GM19468 (cell line): ENCODE measurements around the gene SORCS2.
"Not testable (repeated sequence)": the region's sequence is repeated elsewhere in the genome, so short reads cannot be mapped to it uniquely, and the experiment has no call there.

Experiments
- ATAC-seq: cut with Tn5 transposase; IDR thresholded peaks from one replicate; pipeline ENCODE4 v1.9.1; 2021; ENCODE audit warnings: mild to moderate bottlenecking, moderate library complexity, moderate number of reproducible peaks; ENCODE audit not compliant: unreplicated experiment; ENCODE audit errors: extremely low read depth

SORCS2 gene

DNA sequence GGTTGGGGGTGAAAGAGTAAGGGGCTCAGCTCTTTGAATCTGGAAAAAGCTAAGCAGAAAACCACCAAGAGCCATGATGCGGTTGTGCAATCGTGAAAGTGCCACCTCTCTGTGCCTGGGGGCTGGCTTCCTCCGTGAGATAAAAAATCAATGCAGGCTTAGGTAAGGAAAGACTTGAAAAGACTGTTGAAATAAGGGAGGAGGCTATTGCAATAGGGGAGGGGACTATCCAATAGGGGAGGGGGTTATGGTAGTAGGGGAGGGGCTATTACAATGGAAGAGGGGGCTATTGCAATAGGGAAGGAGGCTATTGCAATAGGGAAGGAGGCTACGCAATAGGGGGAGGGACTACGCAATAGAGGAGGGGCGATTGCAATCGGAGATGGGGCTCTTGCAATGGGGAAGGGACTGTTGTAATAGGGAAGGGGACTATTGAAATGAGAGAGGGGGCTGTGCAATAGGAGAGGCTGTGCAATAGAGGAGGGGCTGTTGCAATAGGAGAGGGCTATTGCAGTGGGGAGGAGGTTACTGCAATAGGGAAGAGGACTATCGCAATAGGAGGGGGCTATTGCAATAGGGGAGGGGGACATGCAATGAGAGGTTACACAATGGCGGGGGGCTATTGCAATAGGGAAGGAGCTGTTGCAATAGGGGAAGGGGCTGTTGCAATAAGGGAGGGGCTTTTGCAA, 404.7 kb downstream of the SORCS2 start:
- no peak for ATAC-seq

DNA sequence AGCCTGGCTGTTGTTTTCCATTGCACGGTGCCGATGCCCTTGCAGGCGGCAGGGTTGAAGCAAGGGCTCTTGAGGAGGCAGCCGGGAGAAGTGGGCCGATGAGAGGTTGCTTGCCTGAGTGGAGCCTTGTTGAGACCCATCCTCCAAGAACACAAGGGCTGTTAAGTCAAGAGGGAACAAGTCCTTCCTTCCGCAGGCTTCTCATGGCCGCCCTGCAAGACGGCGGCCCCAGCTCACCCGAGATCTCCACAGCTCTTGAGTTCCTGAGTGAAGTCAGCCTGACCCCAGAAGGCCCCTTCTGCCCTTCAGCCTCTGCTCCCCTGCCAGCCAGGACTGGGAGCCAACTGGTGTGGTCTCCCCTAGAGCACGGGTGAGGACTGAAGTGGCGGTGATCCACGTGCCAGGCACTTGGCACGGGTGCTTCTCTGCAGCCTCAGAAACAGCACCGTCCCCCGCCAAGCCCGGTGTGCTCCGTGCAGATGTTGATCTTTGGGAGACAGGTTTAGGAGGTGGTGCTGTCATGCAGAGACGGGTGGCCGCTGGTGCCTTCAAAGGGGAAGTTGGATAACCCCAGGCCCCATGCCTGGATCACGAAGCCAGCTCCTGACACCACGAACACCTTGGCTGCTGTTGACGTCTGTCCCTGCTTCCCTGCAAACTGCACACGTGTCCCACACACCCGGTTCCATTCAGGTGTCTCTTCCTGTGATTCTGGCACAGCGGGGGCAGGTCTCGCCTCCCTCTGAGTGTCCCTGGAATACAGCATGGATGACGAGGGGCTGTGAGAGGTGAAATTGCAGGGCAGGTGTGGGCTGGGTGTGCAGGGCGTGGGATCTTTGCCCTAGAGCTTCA, 406.8 kb downstream of the SORCS2 start:
- no peak for ATAC-seq

DNA sequence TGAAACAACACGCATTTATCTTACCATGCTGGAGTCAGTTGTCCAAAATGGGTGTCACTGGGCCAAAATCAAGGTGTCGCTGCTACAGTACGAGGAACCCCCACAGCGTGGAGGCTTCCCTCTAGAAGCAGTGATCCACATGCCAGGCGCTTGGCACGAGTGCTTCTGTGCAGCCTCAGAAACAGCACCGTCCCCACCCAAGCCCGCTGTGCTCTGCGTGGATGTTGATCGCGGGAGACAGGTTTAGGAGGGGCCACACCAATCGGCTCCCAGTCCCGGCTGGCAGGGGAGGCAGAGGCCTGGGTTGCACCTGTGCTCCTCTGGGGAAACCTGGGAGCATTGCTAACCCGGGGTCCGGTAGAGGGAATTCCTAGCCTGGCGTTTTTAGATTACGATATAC, 407.9 kb downstream of the SORCS2 start:
- ATAC-seq, result no peak

DNA sequence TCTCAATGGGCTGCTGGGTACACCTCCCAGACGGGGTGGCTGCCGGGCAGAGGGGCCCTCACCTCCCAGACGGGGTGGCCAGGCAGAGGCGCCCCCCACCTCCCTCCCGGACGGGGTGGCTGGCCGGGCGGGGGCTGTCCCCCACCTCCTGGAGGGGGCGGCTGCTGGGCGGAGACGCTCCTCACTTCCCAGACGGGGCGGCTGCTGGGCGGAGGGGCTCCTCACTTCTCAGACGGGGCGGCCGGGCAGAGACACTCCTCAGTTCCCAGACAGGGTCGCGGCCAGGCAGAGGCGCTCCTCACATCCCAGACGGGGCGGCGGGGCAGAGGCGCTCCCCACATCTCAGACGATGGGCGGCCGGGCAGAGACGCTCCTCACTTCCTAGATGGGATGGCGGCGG, 409.8 kb downstream of the SORCS2 start:
- not testable (repeated sequence) for ATAC-seq

DNA sequence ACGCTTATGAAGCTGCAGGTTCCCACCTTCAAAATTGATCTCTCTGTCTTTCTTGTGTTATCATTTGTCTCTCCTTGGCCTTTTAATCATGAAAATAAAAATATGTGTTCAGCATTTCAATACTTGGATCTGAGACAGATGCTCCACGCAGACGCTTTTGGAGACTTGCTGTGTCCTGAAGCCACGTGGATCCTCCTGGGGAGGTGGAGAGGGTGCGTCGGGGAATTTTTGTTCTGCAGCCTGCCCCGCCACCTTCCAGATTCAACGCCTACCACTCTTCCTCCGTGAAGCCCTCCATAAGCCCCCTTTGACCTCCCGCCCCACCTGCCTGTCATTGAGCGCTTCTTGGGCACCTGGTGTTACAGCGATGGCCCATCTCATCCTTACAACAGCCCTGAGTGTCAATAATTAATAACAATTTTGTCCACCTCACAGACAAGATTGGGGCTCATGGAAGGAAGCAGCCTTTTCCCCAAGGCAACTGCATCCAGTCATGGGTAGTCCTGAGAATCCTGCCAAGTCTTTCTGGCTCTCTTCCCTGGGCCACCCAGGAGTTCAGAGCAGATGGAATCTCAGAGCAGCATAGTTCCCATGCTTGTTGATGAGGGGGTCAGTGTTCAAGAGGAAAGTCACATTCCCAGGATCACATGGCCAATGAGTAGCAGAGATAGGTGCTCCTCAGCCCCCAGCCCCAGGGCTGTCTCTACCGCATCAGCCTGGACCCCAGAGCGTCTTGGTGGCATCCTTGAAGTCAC, 415.0 kb downstream of the SORCS2 start:
- no peak for ATAC-seq

DNA sequence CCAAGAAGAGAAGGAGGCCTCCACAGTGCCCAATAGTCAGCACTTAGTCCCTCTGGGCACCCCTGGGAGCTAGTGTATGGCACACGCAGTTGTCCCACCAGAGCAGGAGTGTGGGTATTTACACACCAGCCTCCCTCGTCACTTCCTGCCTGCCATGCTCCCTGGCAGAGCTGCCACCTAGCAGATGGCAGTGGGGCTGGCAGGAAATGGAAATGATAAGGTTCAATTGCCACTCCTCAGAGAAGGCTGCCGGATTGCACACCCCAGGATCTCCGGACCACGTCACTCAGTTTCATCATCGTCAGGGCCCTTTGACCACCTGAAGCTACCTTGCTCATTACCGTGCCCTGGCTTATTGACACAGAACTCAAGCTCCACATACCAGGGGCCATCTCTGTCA, 415.7 kb downstream of the SORCS2 start:
- ATAC-seq, result no peak

DNA sequence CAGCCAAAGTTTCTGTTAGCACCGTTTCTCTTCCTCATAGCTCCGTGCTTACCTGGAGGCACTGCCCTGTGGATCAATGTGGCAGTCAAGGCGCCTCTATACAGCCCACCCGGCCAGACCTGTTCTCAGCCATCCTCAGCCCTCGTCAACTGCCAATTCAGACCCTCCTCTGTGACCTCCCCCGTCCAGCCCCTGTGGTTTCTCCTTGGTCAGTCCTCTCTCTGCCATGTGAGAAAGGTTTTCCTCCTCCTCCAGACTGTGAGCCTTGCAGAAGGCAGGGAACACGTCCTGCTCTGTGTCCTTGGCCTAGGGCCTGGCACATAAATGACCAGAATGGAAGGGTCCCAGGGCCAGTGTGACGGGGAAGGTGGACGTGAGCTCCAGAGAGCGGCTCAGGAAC, 417.0 kb downstream of the SORCS2 start:
- no peak for ATAC-seq

DNA sequence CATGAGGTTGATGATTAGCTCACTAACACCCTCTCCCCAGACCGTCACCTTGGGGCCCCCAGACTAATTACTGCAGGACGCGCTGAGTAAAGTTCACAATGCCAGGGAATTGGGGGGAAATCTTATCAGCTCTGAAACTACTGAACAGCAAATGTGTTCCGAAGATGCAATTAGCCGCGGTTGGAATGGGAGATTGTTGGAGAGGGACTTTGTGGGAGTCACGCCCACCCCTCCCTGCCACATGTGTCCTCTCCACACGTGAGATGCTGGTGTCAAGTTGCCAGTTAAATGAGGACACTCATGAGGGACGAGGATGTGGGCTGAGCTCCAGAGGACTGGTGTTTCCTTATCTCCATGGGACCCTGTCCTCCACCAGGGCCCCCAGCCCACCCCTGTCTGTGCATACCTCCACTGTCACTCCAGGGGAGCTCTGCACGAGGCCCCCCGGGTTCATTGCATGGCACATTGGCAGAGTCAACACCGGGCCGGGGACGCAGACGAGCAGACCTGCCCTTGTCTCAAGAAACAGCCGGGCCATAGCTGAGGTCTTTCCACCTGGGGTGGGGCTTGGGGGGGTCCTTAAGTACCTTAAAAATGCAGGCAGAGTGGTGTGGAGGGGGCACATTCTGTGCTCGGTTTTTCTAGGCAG, 417.8 kb downstream of the SORCS2 start:
- no peak for ATAC-seq

DNA sequence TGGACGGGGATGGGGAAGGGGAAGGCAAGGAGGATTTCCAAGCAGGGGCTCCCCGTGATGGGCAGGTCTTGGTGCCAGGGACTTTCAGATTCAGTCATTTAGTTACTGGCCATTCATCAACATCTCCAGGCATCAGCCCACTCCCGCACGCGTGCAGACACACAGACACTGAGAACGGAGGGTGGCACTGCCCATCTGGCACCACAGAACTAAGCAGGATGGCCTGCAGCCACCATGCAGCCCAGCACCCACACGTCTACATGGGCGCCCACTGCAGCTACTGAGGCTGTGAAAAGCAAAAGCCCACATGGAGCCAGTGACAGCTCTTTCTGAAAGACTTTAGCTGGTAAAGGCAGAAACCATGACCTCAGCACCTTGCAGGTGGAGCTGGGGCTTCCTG, 418.5 kb downstream of the SORCS2 start:
- ATAC-seq, result no peak

DNA sequence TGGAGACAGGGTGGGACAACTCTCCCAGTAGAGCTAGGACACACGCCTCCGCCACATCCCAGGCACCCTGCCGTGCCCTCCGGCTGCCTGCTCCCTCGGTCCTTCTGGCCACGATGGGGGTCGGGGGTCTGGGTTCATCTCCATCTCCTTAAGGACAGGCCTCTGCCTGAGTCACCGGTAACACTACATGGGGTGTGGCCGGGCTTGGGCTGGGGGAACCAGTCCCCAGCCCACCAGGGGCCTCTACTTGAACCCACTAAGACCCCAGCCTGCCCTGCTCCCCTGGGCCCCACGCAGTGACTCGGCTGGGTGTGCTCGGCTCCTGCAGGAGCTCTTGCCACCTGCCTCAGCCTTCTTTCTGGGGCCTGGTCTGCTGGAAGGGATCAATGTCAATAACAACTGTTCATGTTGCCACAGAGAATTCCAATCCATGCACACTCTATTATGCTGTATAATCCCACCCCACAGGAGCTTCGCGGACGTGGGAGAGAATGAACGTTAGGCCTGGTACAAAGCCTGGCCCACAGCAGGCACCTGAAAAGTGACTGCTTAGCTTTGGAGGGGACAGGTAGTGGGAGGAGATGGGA, 420.1 kb downstream of the SORCS2 start:
- ATAC-seq, result no peak

DNA sequence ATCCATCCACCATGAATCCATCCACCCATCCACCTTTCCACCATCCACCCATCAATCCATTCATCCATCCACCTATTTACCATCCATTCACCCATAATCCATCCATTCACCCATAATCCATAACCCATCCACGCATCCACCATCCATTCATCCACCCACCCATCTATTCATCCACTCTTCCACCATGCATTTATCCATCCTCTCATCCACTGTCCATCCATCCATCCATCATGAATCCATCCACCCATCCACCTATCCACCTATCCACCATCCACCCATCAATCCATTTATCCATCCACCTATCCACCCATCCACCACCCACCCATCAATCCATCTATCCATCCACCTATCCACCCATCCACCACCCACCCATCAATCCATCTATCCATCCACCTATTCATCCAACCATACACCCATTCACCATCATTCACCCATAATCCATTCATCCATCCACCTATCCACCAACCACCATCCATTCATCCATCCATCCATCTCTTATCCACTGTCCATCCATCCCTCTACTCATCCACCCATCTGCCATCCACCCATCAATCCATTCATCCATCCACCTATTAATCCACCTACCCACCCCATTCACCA, 422.1 kb downstream of the SORCS2 start:
- ATAC-seq, result no peak

DNA sequence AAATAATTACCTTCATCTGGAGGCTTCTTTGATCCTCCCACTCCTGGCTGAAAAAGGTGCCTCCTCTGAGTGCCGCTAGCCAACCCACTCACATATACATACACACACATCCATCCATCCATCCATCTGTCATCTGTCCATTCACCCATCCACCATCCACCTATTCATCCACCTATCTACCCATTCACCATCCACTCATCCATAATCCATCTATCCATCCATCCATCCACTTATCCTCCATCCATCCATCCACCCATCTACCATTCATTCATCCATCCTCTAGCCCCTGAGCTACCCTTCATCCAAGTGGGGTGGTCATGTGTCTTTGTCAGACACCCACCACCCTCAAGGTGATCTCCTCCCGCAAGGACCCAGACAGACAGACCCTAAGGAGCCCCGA, 423.9 kb downstream of the SORCS2 start:
- ATAC-seq, result no peak

DNA sequence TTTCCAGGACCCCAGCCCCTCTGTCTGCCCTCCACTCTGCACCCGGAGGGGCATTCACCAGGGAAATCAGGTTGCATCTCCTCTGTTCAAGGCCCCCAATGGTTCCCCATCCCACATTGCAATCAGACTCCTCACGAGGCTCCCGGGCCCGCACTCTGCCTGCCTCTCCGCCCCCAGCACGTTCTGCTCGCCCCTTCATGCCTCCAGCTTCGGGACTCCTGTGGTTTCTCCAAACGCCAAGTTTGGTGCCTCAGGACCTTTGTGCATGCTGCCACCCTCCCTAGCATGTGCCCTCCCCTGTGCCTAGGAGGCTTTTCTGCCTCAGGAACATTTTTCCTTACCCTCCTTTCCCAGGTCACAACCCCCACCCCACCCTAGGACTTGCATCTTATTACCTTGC, 426.0 kb downstream of the SORCS2 start:
- no peak for ATAC-seq

DNA sequence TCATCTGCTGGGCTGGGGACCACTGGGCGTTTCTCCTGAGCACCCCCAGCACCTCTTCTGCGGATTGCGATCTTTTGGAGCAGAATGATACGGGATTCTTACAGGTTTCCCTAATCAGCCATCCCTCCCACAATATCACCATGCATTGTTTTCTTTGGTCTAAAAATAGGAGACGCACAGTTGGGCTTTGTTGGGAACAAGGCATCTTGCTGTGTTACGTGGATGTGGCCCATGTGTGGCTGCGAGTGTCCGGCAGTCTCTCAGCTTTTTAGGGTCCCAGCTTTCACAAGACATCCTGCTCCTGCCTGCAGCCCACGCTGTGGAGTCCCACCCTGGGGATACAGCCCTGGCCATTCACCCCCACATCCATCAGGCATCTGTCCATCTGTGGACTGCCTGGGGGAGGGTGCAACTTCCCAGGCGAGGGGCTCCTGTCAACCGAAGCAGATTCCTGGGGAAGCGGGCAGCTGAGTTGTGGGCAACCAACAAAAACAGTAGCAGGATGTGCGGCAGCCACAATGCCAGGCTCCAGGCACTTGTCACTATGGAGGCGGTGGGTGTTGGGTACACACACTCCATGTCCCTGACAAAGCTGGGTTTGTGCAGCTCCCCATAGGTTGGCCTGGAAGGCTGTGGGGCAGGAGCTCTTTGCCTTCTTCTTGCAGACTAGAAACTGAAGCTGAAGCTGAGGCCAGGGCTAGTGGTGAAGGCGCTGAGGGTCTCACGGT, 427.9 kb downstream of the SORCS2 start:
- ATAC-seq, result no peak

DNA sequence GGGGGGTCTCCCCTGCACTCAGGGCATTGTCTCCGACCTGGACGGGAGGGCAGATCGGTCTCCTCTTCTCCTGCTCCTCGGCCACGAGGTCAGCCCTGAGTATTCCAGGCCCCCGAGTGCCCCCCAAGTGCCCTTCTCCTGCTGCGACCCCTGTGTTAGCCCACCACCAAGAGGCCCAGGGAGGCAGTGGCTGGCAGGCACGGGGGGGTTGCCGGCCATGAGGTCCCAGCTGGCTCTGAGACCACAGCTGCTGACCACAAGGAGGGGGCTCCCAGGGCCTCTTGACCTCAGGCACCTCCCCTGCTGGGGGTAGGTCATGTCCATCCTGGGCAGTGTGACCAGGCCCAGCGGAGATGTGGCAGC, 428.5 kb downstream of the SORCS2 start:
- ATAC-seq, result no peak

DNA sequence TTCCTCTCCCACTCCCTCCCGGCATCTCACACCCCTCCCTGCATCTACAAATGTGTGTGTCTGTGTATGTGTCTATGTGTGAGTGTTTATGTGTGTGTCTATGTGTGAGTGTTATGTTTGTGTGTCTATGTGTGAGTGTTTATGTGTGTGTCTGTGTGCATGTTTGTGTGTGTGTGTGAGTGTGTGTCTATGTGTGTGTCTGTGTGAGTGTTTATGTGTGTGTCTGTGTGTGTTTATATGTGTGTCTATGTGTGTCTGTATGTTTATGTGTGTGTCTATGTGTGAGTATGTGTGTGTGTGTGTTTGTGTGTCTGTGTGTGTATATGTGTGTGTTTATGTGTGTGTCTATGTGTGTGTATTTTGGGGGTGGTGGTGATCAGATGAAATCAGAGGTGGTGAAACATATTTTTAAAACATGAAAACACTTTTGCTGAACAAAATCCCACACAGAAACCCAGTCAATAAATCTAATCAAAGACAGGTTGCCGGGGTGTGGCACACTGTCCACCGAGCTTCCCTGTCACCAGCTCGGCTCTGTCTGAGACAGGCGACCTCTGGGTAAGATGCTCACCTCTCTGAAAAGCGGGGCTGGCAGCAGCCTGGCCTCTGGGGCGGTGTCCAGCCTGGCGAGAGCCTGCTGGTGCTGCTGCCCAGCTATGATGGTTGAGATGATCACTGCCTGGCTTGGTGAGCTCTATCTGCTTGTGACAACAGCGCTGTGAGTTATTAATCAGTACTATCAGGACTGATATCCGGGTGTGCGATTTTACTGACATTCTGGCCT, 429.1 kb downstream of the SORCS2 start:
- no peak for ATAC-seq

DNA sequence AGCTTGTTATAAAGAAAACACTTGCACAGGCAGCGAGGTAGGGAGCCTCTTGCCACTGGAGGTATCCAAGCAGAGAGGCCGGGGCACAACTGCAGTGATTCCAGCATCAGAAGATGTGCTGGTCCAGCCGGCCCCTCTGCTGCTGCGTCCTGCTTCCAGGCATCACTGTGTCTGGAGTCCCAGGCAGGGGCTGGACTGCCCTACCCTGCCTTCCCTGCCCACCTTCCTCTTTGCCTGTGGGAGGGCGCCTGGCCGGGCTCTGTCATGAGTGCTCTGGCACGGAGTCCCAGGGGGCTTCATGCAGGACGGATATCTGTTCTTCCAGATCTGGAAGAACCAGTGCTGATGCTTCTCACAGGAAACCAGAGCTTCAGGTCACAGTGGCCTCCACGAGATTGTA, 430.0 kb downstream of the SORCS2 start:
- no peak for ATAC-seq

DNA sequence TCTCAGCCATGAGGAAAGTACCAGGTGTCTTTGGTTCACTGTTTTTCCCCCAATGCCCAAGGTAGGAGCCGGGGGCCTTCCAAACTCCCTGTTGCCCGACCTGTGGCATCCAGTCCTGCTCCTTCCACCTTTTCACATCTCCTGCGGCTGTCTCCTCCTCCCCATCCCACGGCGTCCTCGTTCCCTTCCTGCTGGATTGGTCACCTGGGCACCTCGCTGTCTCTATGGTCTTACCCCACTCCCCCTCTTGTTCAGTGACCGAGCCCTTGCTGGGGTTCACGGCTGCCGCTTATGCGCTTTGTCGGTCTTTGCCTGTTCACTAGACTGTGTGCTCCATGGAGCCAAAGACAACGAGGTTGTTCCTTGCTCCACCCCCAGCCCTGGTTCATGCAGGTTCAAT, 431.1 kb downstream of the SORCS2 start:
- no peak for ATAC-seq
